GM23248 (cell line): ENCODE data around the gene PTPRE. TPM values are rescaled to one million over a fixed set of nuclear protein-coding genes. Genes with fewer than 3 reads are reported as not detected.

Source experiments
- DNase-seq: peaks from one replicate; pipeline ENCODE4 v3.0.0-alpha.2; 2015
- H2AFZ ChIP-seq: fragments of 200-600 bp; sonication (generic); 2 replicates; pipeline ENCODE4 v1.6.1; 2016; ENCODE audit warnings: antibody characterized with exemption
- H3F3A ChIP-seq: fragments of 200-600 bp; sonication (generic); 2 replicates; pipeline ENCODE4 v1.6.1; 2016; ENCODE audit warnings: mild to moderate bottlenecking, antibody characterized with exemption, mixed run types; ENCODE audit not compliant: insufficient read depth
- H3K27ac ChIP-seq: fragments of 200-600 bp; sonication (generic); 2 replicates; pipeline ENCODE4 v1.5.1; 2016; ENCODE audit warnings: mild to moderate bottlenecking
- H3K27me3 ChIP-seq: fragments of 200-600 bp; sonication (generic); replicated peaks from 2 replicates; pipeline ENCODE4 v1.6.1; 2016; ENCODE audit warnings: mild to moderate bottlenecking; ENCODE audit not compliant: insufficient read depth
- H3K36me3 ChIP-seq: fragments of 200-600 bp; sonication (generic); 2 replicates; pipeline ENCODE4 v1.6.1; 2016; ENCODE audit warnings: low read depth, mild to moderate bottlenecking
- H3K4me1 ChIP-seq: fragments of 200-600 bp; sonication (generic); 2 replicates; pipeline ENCODE4 v1.6.1; 2016; ENCODE audit warnings: mild to moderate bottlenecking; ENCODE audit not compliant: insufficient read depth
- H3K4me2 ChIP-seq: fragments of 200-600 bp; sonication (generic); one replicate; pipeline ENCODE4 v1.6.1; 2016; ENCODE audit warnings: mild to moderate bottlenecking; ENCODE audit not compliant: unreplicated experiment
- H3K4me3 ChIP-seq: fragments of 200-600 bp; sonication (generic); 2 replicates; pipeline ENCODE4 v1.5.1; 2016; ENCODE audit warnings: mild to moderate bottlenecking
- H3K79me2 ChIP-seq: fragments of 200-600 bp; sonication (generic); 2 replicates; pipeline ENCODE4 v1.6.1; 2016; ENCODE audit warnings: mild to moderate bottlenecking; ENCODE audit not compliant: insufficient read depth
- H3K9ac ChIP-seq: fragments of 200-600 bp; sonication (generic); 2 replicates; pipeline ENCODE4 v1.6.1; 2016; ENCODE audit warnings: mild to moderate bottlenecking
- H3K9me2 ChIP-seq: fragments of 200-600 bp; sonication (generic); 2 replicates; pipeline ENCODE4 v1.6.1; 2016; ENCODE audit warnings: mixed run types, mild to moderate bottlenecking, moderate library complexity; ENCODE audit not compliant: insufficient read depth
- H3K9me3 ChIP-seq: fragments of 200-600 bp; sonication (generic); one replicate; pipeline ENCODE4 v1.6.1; 2017; ENCODE audit warnings: low read depth
- H4K20me1 ChIP-seq: fragments of 200-600 bp; sonication (generic); 2 replicates; pipeline ENCODE4 v1.6.0; 2016; ENCODE audit not compliant: insufficient read depth
- EZH2 ChIP-seq: fragments of 200-600 bp; sonication (generic); IDR thresholded peaks from 2 replicates; pipeline ENCODE4 v1.6.1; 2018; ENCODE audit warnings: antibody characterized with exemption, mild to moderate bottlenecking; ENCODE audit not compliant: insufficient read depth, poor library complexity, severe bottlenecking
- EZH2phosphoT487 ChIP-seq: fragments of 200-600 bp; sonication (generic); IDR thresholded peaks from 2 replicates; pipeline ENCODE4 v1.6.1; 2018; ENCODE audit warnings: antibody characterized with exemption, moderate library complexity, mild to moderate bottlenecking, low read depth; ENCODE audit not compliant: insufficient read depth
- WGBS, 2 experiments: methylation state at CpG; one replicate each; pipeline ENCODE4 v1.1.6; 2015 to 2017; ENCODE audit warnings: low lambda C conversion rate in 2 of 2, low coverage in 1 of 2; ENCODE audit errors: missing lambda C conversion rate in 2 of 2; 5-methylcytosine and 5-hydroxymethylcytosine counted together
- in situ Hi-C: fragments of 300-500 bp; cut with MboI; formaldehyde crosslinking; loops from 2 replicates; pipeline ENCODE4 v1.15.0; 2020
- polyA plus RNA-seq: library from polyadenylated mRNA; unstranded; fragments of >200 nt; fragmentation: Nextera tagmentation; extraction: Ambion mirVana; gene quantifications from 2 replicates; pipeline ENCODE4 v1.2.1, GENCODE V29; 2016
- total RNA-seq: library from RNA; depleted of rRNA; stranded (reverse); fragments of >200 nt; shearing (Covaris generic); gene quantifications from 2 replicates; pipeline ENCODE4 v1.2.3, GENCODE V29; 2014

PTPRE gene
- total and polyA plus RNA-seq, 2 experiments from 2014 or later: 2.7 to 4.7 TPM

GRCh38 chr10:128115356-128115755, 208.5 kb downstream of the PTPRE start:
- H3K4me1 ChIP-seq: no peaks in the 10 kb centered on the region
- in situ Hi-C loops: no loop called here
- H3K79me2 ChIP-seq: peaks cover 13% of the 10 kb centered on the region
- peaks cover 6% of the 10 kb centered on the region; the same call in 1 of the 2 replicates for H3K36me3 ChIP-seq
- H3K27me3 ChIP-seq: no peaks in the 10 kb centered on the region
- TF ChIP-seq EZH2 (no peak), EZH2phosphoT487 (no peak)
- H3K9me3 ChIP-seq: no peaks in the 10 kb centered on the region
- H3K4me2 ChIP-seq: no peak overlapping the region
- H3K4me3 ChIP-seq: no peak overlapping the region
- H3F3A ChIP-seq: no peaks in the 10 kb centered on the region
- no peak overlapping the region for H3K27ac ChIP-seq
- no peak for DNase-seq
- H2AFZ ChIP-seq: no peak overlapping the region
- no peak overlapping the region for H3K9ac ChIP-seq
- WGBS, 2 experiments: 95 to 96% methylated on average over 8 of the region's 8 CpGs
- H3K9me2 ChIP-seq: no peaks in the 10 kb centered on the region
- no peaks in the 10 kb centered on the region for H4K20me1 ChIP-seq

- Histone ChIP-seq H3K4me1 (no peaks in the 10 kb centered on the region), H3K79me2 (peaks cover 21% of the 10 kb centered on the region), H3K9me2 (no peaks in the 10 kb centered on the region), H3K27ac (no peak overlapping the region), H3K9ac (no peak overlapping the region), H2AFZ (no peak overlapping the region), H3K9me3 (no peaks in the 10 kb centered on the region), H3K27me3 (no peaks in the 10 kb centered on the region), H3F3A (no peaks in the 10 kb centered on the region), H3K4me3 (no peak overlapping the region), H3K4me2 (no peak overlapping the region), H4K20me1 (no peaks in the 10 kb centered on the region), H3K36me3 (peaks cover 6% of the 10 kb centered on the region; the same call in 1 of the 2 replicates)
- TF ChIP-seq EZH2phosphoT487: no peak
- TF ChIP-seq EZH2: no peak
- no peak for DNase-seq
- WGBS, 2 experiments: 69 to 74% methylated on average over 4 of the region's 4 CpGs
- in situ Hi-C loops: no loop called here
These were observed 209.3 kb downstream of the PTPRE start for GRCh38 chr10:128116187-128116586.

- TF ChIP-seq EZH2phosphoT487 (no peak), EZH2 (no peak)
- Histone ChIP-seq H3K4me2 (no peak overlapping the region), H3F3A (no peaks in the 10 kb centered on the region), H4K20me1 (no peaks in the 10 kb centered on the region), H3K9ac (no peak overlapping the region), H3K27me3 (no peaks in the 10 kb centered on the region), H3K4me3 (no peak overlapping the region), H3K9me3 (no peaks in the 10 kb centered on the region), H3K9me2 (no peaks in the 10 kb centered on the region), H3K4me1 (no peaks in the 10 kb centered on the region), H3K79me2 (peaks cover 26% of the 10 kb centered on the region), H3K36me3 (peaks cover 6% of the 10 kb centered on the region; the same call in 1 of the 2 replicates), H3K27ac (no peak overlapping the region), H2AFZ (no peak overlapping the region)
- 73 to 75% methylated on average over 13 of the region's 13 CpGs for WGBS, 2 experiments
- peak; percentile 19 for DNase-seq
- in situ Hi-C loops: no loop called here
These were observed 210.1 kb downstream of the PTPRE start for GRCh38 chr10:128116851-128117615.

- in situ Hi-C loops: no loop called here
- Histone ChIP-seq H3K36me3 (no peaks in the 10 kb centered on the region), H3K9ac (no peak overlapping the region), H2AFZ (no peak overlapping the region), H3K4me3 (no peak overlapping the region), H4K20me1 (no peaks in the 10 kb centered on the region), H3K27me3 (no peaks in the 10 kb centered on the region), H3K4me1 (0 out of 2 replicates have a peak, but pooled peaks cover 4% of the 10 kb centered on the region), H3F3A (no peaks in the 10 kb centered on the region), H3K79me2 (peaks cover 67% of the 10 kb centered on the region), H3K27ac (no peak overlapping the region), H3K4me2 (no peak overlapping the region), H3K9me2 (no peaks in the 10 kb centered on the region), H3K9me3 (no peaks in the 10 kb centered on the region)
- whole genome bisulfite sequencing, 2 experiments: 98 to 100% methylated on average over 5 of the region's 5 CpGs
- TF ChIP-seq EZH2 (no peak), EZH2phosphoT487 (no peak)
- no peak for DNase-seq
These were observed 215.0 kb downstream of the PTPRE start for GRCh38 chr10:128121750-128122412.
